HepG2 (cell line): Measurements from ENCODE around the gene MVP. TPM values are rescaled to one million over a fixed set of nuclear protein-coding genes. Genes with fewer than 3 reads are reported as not detected.

Experiments used
- CREBL2 ChIP-seq: sonication (generic); formaldehyde crosslinking; IDR thresholded peaks from 2 replicates; pipeline ENCODE4 v1.8.1; 2023; ENCODE audit warnings: missing genetic modification reagents, mild to moderate bottlenecking, borderline replicate concordance
- CREM ChIP-seq, 2 experiments: sonication (generic) in 1 of 2; formaldehyde crosslinking in 1 of 2; IDR thresholded peaks; 2 replicates each; pipeline versions ENCODE4 v1.4.0 to v1.6.1; 2016 to 2020; ENCODE audit warnings: antibody characterized with exemption in 1 of 2, mild to moderate bottlenecking in 1 of 2, missing genetic modification reagents in 1 of 2
- ELF1 ChIP-seq: sonication (generic); formaldehyde crosslinking; IDR thresholded peaks from 2 replicates; pipeline ENCODE4 v1.4.0; 2020; ENCODE audit warnings: missing genetic modification reagents
- KLF16 ChIP-seq, 2 experiments: sonication (generic) in 1 of 2; formaldehyde crosslinking in 1 of 2; IDR thresholded peaks; 2 replicates each; pipeline versions ENCODE4 v1.6.1 to v1.8.0; 2016 to 2023; ENCODE audit warnings: missing genetic modification reagents in 2 of 2, missing compliant biosample characterization in 1 of 2
- MAF1 ChIP-seq: sonication (generic); formaldehyde crosslinking; IDR thresholded peaks from 2 replicates; pipeline ENCODE4 v1.5.0; 2020; ENCODE audit warnings: missing genetic modification reagents, borderline replicate concordance
- NFYB ChIP-seq: sonication (generic); formaldehyde crosslinking; IDR thresholded peaks from 2 replicates; pipeline ENCODE4 v1.4.0; 2020; ENCODE audit warnings: missing genetic modification reagents
- PHF20 ChIP-seq: sonication (generic); formaldehyde crosslinking; IDR thresholded peaks from 2 replicates; pipeline ENCODE4 v1.5.0; 2020; ENCODE audit warnings: mild to moderate bottlenecking, missing genetic modification reagents
- PREB ChIP-seq: sonication (generic); formaldehyde crosslinking; IDR thresholded peaks from 2 replicates; pipeline ENCODE4 v1.4.0; 2020; ENCODE audit warnings: missing genetic modification reagents
- REL ChIP-seq: sonication (generic); formaldehyde crosslinking; conservative IDR thresholded peaks from 2 replicates; pipeline ENCODE4 v1.8.0; 2022; ENCODE audit warnings: mild to moderate bottlenecking, missing genetic modification reagents, moderate library complexity
- TFAP4 ChIP-seq: sonication (generic); IDR thresholded peaks from 2 replicates; pipeline ENCODE4 v1.6.1; 2016; ENCODE audit warnings: low read depth, borderline replicate concordance
- TMF1 ChIP-seq: sonication (generic); formaldehyde crosslinking; IDR thresholded peaks from 2 replicates; pipeline ENCODE4 v1.8.1; 2022; ENCODE audit warnings: low read depth, missing genetic modification reagents
- ZBTB7A ChIP-seq: sonication (generic); formaldehyde crosslinking; IDR thresholded peaks from 2 replicates; pipeline ENCODE4 v1.8.0; 2022; ENCODE audit warnings: mild to moderate bottlenecking, missing genetic modification reagents
- ZFP36L2 ChIP-seq: sonication (generic); formaldehyde crosslinking; IDR thresholded peaks from 2 replicates; pipeline ENCODE4 v1.4.0; 2020; ENCODE audit warnings: missing genetic modification reagents
- ZIK1 ChIP-seq: sonication (generic); formaldehyde crosslinking; IDR thresholded peaks from 2 replicates; pipeline ENCODE4 v1.5.0; 2020; ENCODE audit warnings: mild to moderate bottlenecking, low read depth, missing genetic modification reagents, borderline replicate concordance
- ZMYM4 ChIP-seq: sonication (generic); formaldehyde crosslinking; IDR thresholded peaks from 2 replicates; pipeline ENCODE4 v1.8.1; 2023; ENCODE audit warnings: mild to moderate bottlenecking, missing genetic modification reagents
- ZSCAN29 ChIP-seq: sonication (generic); formaldehyde crosslinking; conservative IDR thresholded peaks from 2 replicates; pipeline ENCODE4 v1.4.0; 2020; ENCODE audit warnings: mild to moderate bottlenecking, missing genetic modification reagents
- polyA plus RNA-seq, 8 experiments: library from polyadenylated mRNA; depleted of rRNA in 3 of 8; stranded (reverse) in 7 of 8; unstranded in 1 of 8; fragments of >200 nt; fragmentation: Illumina TruSeq in 4 of 8; extraction: Trizol in 4 of 8; gene quantifications; 2 replicates each; pipeline versions ENCODE4 v1.2.1 to v1.2.3, GENCODE V29; 2011 to 2016; ENCODE audit warnings: low read depth in 4 of 8, missing spikeins in 1 of 8, mixed read lengths in 1 of 8; ENCODE audit not compliant: insufficient read depth in 1 of 8
- total RNA-seq, 5 experiments: library from RNA; depleted of rRNA; stranded (reverse); fragments of >200 nt; fragmentation: Illumina TruSeq; extraction: Trizol; gene quantifications; 2 replicates each; pipeline ENCODE4 v1.2.3, GENCODE V29; 2016; ENCODE audit warnings: low read depth in 1 of 5
- TF ChIP-seq, protein P1 (sequence below): sonication (generic); formaldehyde crosslinking; IDR thresholded peaks from 2 replicates; pipeline ENCODE4 v1.5.1; 2020; ENCODE audit warnings: mild to moderate bottlenecking, missing genetic modification reagents, moderate library complexity
- TF ChIP-seq, protein P2 (sequence below): sonication (generic); formaldehyde crosslinking; IDR thresholded peaks from 2 replicates; pipeline ENCODE4 v1.4.0; 2020; ENCODE audit warnings: mild to moderate bottlenecking, missing genetic modification reagents
- TF ChIP-seq, protein P3 (sequence below): sonication (generic); formaldehyde crosslinking; IDR thresholded peaks from 2 replicates; pipeline ENCODE4 v1.5.0; 2020; ENCODE audit warnings: missing genetic modification reagents, mild to moderate bottlenecking, borderline replicate concordance

The MVP gene
- total and polyA plus RNA-seq, 2 of the 13 experiments (the other 11 are each of a cell fraction or from before 2014, with no cell fraction given): 22.9 to 43.5 TPM

DNA sequence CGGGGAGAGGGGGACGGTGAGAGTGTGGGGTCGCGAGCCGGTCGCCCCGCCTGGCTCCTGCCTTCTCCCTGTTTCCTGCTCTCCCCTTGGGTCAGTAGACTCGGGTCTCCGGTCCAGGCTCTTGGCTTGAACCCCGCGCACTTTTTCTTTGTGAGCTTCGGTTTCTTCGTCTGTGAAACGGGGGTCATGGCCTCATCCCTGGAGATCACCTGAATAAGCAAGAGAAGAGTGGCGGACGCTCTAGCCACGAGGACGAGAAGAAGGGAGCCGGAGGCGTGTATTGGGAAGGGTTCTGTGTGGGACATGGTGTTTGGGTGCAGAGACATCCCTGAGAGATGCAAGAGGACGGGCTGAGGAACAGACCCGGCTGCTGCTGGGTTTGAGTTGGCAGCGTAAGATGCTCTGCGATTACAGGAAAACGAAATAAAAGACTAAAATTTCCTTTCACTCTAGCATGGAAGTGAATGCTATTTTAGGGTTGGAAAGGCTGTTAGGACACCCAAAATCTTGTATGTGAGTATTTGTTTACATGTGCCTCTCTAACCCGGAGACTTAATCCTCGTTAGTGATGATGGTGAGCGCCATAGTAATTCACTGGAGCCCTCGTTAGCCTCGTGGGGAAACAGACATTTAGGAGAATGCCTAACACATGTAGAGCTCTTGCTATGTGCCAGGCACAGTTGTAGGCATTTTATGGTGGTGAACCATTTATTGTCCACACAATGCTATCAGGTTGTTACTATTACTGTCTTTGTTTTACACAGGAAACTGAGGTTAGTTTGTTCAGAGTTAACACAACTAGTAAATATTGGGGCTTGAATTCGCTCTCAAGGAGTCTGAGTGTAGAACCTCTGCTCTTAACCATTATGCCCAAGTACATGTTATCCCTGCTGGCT, 29.1 kb upstream of the MVP start (continued):
- TF ChIP-seq ZFP36L2 (CRISPR knock-in tag): no peak
- TF ChIP-seq MAF1 (CRISPR knock-in tag): no peak
- no peak for TF ChIP-seq REL (CRISPR knock-in tag)
- TF ChIP-seq ZMYM4: 0 out of 2 replicates have a peak, but pooled peaks have one; percentile 16
- no peak for TF ChIP-seq TMF1 (CRISPR knock-in tag)
- TF ChIP-seq ZBTB7A (CRISPR knock-in tag): 0 out of 2 replicates have a peak, but pooled peaks have one; percentile 38
- no peak for TF ChIP-seq ELF1 (CRISPR knock-in tag)
- TF ChIP-seq PHF20: no peak
- no peak for TF ChIP-seq TFAP4
- TF ChIP-seq, protein P1, sequence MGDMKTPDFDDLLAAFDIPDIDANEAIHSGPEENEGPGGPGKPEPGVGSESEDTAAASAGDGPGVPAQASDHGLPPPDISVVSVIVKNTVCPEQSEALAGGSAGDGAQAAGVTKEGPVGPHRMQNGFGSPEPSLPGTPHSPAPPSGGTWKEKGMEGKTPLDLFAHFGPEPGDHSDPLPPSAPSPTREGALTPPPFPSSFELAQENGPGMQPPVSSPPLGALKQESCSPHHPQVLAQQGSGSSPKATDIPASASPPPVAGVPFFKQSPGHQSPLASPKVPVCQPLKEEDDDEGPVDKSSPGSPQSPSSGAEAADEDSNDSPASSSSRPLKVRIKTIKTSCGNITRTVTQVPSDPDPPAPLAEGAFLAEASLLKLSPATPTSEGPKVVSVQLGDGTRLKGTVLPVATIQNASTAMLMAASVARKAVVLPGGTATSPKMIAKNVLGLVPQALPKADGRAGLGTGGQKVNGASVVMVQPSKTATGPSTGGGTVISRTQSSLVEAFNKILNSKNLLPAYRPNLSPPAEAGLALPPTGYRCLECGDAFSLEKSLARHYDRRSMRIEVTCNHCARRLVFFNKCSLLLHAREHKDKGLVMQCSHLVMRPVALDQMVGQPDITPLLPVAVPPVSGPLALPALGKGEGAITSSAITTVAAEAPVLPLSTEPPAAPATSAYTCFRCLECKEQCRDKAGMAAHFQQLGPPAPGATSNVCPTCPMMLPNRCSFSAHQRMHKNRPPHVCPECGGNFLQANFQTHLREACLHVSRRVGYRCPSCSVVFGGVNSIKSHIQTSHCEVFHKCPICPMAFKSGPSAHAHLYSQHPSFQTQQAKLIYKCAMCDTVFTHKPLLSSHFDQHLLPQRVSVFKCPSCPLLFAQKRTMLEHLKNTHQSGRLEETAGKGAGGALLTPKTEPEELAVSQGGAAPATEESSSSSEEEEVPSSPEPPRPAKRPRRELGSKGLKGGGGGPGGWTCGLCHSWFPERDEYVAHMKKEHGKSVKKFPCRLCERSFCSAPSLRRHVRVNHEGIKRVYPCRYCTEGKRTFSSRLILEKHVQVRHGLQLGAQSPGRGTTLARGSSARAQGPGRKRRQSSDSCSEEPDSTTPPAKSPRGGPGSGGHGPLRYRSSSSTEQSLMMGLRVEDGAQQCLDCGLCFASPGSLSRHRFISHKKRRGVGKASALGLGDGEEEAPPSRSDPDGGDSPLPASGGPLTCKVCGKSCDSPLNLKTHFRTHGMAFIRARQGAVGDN (CRISPR knock-in tag): no peak
- TF ChIP-seq ZIK1: no peak
- peak in 1 of 2 experiments; percentile 25; a peak in 1 of 4 replicates for TF ChIP-seq KLF16 (CRISPR knock-in tag; IDR thresholded peaks at IDR 0.05)
- no peak for TF ChIP-seq ZSCAN29 (CRISPR knock-in tag)
- no peak for TF ChIP-seq PREB (CRISPR knock-in tag)
- TF ChIP-seq CREBL2 (CRISPR knock-in tag): no peak
- TF ChIP-seq NFYB: no peak
- TF ChIP-seq, protein P2, sequence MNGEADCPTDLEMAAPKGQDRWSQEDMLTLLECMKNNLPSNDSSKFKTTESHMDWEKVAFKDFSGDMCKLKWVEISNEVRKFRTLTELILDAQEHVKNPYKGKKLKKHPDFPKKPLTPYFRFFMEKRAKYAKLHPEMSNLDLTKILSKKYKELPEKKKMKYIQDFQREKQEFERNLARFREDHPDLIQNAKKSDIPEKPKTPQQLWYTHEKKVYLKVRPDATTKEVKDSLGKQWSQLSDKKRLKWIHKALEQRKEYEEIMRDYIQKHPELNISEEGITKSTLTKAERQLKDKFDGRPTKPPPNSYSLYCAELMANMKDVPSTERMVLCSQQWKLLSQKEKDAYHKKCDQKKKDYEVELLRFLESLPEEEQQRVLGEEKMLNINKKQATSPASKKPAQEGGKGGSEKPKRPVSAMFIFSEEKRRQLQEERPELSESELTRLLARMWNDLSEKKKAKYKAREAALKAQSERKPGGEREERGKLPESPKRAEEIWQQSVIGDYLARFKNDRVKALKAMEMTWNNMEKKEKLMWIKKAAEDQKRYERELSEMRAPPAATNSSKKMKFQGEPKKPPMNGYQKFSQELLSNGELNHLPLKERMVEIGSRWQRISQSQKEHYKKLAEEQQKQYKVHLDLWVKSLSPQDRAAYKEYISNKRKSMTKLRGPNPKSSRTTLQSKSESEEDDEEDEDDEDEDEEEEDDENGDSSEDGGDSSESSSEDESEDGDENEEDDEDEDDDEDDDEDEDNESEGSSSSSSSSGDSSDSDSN (CRISPR knock-in tag): no peak
- TF ChIP-seq, protein P3, sequence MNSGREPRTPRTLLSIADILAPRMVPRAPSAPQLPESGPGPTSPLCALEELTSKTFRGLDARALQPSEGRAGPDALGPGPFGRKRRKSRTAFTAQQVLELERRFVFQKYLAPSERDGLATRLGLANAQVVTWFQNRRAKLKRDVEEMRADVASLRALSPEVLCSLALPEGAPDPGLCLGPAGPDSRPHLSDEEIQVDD (CRISPR knock-in tag): 0 out of 2 replicates have a peak, but pooled peaks have one; percentile 51
- TF ChIP-seq CREM (IDR thresholded peaks at IDR 0.05): no peak
- no peak for TF ChIP-seq CREM (CRISPR knock-in tag; IDR thresholded peaks at IDR 0.05)
